Activated CD8-positive, alpha-beta memory T cell treated with anti-CD3 and anti-CD28 coated beads, Interleukin-2, amount 50 U/mL, for 4 hours (primary cell): ENCODE results near the gene APC2.
A peak's percentile ranks its signal among the peaks of the same experiment; 100 is the strongest.

Experiments used
- DNase-seq: peaks from one replicate; pipeline ENCODE4 v3.0.0-alpha.2; 2020

Gene APC2

GRCh38 chr19:1449467-1450442, at the start of gene APC2:
TSS of gene APC2 (plus strand) at chr19:1450121. CDS start at chr19:1453002, 2,881 bp downstream.
- DNase-seq, result no peak

GRCh38 chr19:1400281-1401137, 49.4 kb upstream of the APC2 start:
- no peak for DNase-seq

- peak; percentile 66 for DNase-seq
These were observed 48.6 kb upstream of the APC2 start, which contains the start of gene GAMT for GRCh38 chr19:1401138-1401888. TSS of gene GAMT (minus strand) at chr19:1401542. CDS start at chr19:1401476, 66 bp downstream.

- DNase-seq, result no peak
These were observed 48.1 kb upstream of the APC2 start for GRCh38 chr19:1401889-1402217.

DNA sequence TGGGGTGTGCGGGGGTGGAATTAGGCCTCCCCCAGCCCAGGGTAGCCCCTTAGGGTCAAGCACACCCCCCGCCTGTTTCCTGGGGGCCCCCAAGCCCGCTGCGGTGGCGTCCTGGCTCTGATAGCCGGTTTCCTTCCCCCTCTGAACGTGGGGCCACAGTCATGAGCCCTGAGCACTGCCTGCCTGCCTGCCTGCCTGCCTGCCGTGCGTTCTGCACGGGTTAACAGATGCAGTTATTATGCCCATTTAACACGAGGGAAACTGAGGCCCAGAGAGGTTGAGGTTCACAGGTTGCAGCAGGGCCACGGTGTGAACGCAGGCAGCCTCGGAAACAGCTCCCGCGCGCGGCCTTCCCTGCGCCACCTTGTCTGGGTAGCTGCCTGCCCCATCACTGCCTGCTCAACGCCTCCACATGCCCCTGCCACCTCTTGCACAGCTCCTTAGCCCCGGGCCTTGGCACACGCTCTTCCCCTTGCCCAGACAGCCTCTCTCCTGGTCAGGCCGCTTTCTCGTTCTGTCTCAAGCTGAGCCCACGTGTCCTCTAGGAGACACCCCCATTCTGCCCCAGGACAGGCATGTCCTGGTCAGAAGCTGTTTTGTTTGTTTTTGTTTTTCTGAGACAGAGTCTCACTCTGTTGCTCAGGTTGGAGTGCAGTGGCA, 47.4 kb upstream of the APC2 start:
- DNase-seq, result no peak

- DNase-seq, result peak; percentile 99
These were observed 43.0 kb upstream of the APC2 start for GRCh38 chr19:1406774-1407527.

GRCh38 chr19:1407528-1408299, 42.2 kb upstream of the APC2 start, which contains the start of gene DAZAP1:
TSS of gene DAZAP1 (plus strand) at chr19:1407586. CDS start at chr19:1407774, 188 bp downstream.
- DNase-seq, result peak; percentile 58

DNA sequence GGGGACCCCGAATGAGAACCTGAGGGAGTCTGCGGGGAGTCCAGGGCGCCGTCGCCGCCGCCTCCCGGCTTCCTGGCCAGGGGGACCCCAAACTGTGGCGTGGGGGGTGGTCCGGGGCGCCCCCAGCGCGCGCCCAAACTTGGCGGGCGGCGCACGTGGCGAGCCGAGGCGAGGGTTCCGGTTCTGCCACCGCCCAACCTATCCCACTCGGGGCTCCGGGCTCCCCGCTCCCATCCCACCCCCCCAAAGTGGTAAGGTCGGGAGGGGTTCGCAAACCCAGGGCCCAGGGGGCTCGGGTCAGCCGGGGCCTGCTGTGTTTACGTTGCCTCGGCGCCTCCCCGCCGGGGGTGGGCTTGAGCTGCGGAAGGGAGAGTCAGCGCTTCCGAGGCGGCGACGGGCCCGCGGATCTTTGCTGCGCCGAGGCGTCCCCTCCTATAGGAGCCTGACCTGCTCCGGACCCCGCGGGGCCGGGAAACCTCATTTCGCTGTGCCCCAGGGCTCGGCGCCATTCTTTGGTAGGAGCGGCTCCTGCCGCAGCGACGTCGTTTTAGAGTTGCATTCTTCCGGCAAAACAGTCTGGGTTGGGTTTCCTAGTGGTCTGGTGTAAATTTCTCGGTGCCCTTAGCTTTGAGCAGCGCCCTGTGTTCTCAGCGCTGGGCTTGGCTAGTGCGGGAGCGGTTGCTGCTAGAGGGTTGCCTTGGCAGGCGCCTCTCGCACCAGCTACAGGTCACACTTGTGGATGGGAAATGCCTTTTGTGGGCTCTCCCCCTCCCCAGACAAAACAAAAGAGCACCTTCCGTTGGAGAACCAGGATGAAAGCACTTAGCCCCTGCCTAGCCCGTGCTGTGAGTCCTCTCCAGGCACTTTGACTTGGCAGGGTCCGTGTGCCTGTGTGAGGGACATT, 41.4 kb upstream of the APC2 start:
- peak; percentile 65 for DNase-seq

DNA sequence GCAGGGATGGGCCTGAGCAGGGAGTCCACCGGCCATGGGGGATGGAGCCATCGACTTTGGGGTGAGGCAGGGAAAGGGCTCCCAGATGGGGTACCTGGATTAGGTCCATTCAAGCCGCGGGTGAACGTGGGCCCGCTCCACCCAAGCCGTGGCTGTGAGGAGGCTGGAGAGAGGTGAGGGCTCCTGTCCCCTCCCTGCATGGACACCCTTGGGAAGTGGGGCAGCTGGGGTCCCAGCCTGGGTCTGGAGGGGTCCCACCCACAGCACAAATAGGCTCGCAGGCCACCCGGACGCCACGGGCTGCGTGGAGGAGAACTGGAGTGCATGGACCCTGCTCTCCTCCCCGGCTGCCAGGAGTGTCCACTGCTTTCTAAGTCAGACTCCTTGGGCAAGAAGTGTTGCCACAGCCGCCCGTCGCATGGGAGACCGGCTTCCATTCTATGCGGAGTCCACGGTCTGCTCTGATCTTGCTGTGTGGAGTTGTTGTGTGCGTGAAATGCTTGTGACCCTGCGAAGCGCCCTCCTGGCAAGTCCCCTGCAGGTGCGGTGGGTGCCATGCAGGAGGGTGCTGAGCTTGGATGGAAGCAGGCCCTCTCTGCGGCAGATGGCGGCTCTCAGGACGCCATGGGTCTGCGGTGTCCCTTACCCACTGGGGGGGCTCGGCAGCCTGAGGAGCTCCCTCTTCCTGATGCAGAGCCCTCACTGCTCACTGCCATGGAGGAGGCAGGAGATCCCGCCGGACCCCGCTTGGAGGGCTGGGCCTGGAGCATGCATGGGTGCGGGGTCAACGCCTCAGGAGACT, 40.5 kb upstream of the APC2 start:
- no peak for DNase-seq

GRCh38 chr19:1410136-1410786, 39.7 kb upstream of the APC2 start:
- DNase-seq, result no peak

DNA sequence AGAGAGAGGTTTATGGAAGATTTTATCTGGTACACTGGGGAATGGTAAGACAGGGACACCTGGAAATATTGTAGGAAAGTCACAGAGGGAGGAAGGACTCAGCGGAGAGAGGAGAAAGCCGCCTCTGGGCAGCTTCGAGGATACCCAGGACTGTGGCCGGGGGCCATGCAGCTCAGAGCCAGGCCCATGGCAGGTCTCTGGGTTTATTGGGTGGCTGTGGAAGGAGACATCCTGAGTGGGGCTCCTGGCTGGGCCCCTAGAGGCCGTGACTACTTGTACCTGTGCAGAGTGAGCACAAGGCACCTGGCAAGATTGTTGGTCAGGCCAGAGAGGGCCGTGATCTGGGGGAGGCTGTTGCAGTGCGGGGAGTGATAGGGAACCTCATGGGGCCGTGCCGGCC, 39.1 kb upstream of the APC2 start:
- no peak for DNase-seq

DNA sequence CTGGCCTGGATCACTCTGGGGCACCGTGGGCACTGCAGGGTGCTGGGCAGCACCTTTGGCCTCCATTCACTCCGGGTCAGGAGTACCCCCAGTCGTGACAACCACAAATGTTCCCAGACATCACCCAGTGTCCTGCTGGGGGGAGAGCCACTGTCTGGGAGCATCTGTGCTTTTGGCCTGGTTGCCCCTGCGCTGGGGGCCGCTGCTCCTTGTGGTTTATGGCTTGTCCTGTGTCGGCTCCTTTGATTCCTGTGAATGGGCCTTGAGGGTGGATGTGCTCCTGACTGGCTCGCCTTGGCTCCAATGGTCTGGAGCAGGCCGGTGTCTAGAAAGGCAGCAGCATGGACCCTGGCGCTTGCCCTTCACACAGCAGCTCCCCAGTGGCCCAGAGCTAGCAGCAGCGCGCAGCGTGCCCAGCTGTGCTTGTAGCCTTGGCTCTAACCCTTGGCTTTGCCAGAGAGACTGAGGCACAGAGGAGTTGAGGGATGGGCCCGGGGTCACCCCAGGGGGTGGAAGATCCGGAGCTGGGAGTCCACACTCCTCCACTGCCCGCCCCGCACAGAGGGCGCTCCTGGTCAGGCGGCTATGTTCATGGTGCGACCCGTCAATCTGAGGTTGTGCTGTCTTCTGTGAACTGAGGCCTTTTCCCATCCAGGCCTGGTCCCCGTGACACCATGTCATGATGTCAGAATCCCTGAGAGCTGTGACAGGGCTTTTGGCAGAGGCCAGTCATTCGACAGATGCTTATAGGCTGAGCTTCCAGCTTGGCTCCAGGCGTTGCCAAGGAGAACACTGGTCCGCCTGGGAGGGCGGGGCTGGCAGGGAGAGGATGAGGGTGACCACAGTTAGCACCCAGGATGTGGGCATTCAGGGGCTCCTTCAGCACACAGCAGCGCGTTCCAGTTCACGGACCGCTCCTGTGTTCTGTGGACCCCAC, 38.4 kb upstream of the APC2 start:
- no peak for DNase-seq

DNA sequence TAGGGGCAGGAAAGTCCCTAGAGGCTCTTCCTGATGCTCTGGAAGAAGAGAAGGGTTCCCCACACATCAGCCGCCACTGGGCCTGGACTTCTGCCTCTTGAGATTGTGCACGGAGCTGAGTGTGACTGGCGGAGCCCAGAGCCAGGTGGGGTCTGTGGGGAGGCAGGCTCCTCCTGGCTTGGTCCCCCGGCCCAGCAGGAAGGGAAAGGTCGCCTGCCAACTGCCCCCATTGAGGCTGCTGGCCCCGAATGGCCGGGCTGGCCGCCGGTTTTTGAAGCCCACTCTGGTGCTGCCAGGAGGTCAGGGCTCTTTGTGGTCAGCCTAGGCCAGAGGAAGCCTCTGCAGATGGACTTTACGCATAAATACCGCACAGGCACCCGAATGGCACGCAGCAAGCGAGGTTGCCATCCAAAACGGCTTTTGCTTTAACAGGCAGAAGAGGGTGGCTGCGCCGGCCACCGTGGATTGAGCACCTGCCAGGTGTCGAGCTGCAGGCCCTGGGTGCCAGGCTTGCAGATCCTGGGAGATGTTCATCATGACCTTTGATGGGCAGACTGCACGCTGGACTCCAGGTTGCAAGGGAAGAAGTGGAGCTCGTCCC, 37.5 kb upstream of the APC2 start:
- no peak for DNase-seq

DNA sequence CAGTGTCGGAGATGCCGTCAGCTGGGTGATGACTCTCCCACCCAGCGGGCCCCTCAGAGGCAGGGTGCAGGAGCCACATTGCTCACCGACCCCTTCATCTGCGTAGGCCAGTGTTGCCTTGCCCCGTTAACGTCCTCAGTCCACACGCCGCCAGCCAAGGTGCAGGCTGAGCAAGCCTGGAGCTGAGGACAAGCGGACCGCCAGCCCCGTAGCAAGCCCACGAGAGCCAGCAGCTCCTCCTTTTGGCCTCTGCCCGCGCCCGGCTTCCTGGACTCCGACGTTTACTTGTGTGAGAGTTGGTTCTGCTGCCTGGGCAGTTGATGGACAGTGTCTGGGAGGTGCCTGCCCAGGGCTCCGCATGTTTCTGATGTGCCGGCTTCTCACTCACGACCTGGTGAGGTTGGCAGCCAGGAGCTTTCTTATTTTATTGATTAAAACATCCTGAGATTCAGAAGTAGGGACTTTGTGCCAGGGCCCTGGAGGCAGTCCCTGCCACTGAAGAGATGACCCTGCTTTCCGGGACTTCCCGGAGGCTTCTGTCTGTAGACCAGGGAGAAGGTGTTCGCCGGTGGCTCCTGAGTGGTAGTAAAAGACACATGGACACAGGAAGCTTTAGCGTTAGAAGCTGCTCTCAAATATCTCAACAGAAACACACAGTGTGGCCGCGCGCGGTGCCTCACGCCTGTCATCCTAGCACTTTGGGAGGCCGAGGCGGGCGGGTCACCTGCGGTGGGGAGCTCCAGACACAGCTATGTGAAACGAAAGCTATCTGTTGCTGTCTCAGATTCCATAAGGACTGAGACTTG, 36.7 kb upstream of the APC2 start:
- no peak for DNase-seq

GRCh38 chr19:1416014-1416841, 33.7 kb upstream of the APC2 start:
- no peak for DNase-seq
